ENCODE measurements around the gene CTSZ.

- TF ChIP-seq REST (IDR thresholded peaks at IDR 0.05; ENCODE audit: unreplicated experiment) (no peak), CTCF (conservative IDR thresholded peaks at IDR 0.05; ENCODE audit: low read depth in 2 of 2) (no peak)
These were observed 54.0 kb downstream of the CTSZ start for GRCh38 chr20:58953050-58953449.
